ENCODE results near the gene PSMD6.
A peak's percentile ranks its signal among the peaks of the same experiment; 100 is the strongest.

Gene PSMD6

DNA sequence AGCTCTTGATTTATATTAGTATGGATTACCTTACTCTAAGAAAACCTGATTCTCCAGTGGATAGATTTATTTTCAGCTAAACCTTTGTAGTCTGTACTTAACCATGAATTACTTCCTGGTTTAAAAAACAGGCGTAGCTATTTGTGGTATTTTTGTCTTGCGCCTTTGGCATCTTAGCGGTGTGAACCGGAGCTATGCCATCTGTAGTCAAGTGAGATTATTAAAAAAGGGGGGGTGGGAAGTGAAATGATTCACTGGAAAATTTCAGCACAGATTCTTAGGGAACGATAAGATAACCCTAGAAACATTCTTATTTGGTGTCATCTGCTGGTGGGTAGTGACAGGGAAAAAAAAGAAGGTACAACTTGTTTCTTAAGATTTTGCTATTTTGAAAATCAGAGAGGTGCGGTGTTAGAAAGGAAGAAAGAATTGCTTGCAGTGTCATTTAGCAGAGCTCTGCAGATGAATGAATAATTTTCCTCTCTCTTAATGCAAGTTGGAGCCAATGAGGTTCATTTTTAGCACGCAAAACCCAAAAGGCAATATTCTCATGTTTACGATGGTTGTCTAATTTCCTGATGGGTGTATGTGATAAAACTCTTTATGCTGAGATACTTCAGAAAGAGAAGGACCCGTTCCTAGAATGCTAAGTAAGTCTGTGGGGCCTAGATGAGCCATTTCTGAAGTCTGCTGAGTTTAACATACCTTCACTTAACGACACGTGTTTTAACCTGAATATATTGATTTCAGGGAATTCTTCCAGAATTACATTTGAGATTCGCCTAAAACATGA is 44.0 kb downstream of the PSMD6 start:
- no peak for FAIRE-seq

DNA sequence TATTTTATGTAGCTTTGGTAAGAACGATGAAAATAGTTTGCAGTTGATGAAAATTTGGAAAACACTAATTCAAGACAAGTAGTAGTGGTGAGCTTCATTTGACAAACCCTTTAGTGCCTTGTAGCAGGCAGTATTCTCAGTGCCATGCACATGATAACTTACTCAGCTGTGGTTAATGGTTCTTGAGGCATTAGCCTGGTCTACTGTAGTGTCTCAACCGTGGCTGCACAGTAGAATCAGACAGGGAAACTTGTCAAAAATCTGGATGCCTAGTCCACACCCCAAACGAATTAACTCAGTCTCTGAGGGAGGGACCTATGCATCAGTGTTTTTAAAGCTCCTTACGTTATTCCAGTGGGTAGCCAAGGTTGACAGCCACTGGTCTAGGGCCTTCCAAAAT is 45.4 kb downstream of the PSMD6 start:
- FAIRE-seq: no peak
- DNase-seq (ENCODE audit: low spot score): no peak

More for the DNA sequence above, 44.0 kb downstream of the PSMD6 start:
- DNase-seq (ENCODE audit: low spot score): no peak

DNA sequence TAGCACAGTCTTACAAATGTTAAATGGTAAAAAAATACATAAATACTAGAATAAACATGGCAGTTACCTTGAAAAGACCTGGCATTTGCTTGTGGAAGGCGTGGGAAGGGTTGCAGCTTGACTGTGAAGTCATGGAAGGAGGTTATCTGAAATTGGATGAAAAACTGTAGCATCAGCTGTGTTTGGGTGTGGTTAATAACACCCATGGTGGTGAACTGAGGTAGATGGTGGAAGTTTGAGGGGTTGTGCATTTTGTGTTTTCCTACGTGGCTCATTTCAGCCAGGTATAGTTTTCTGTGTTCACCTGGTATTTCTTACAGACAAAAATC is 46.5 kb downstream of the PSMD6 start:
- FAIRE-seq: no peak

DNA sequence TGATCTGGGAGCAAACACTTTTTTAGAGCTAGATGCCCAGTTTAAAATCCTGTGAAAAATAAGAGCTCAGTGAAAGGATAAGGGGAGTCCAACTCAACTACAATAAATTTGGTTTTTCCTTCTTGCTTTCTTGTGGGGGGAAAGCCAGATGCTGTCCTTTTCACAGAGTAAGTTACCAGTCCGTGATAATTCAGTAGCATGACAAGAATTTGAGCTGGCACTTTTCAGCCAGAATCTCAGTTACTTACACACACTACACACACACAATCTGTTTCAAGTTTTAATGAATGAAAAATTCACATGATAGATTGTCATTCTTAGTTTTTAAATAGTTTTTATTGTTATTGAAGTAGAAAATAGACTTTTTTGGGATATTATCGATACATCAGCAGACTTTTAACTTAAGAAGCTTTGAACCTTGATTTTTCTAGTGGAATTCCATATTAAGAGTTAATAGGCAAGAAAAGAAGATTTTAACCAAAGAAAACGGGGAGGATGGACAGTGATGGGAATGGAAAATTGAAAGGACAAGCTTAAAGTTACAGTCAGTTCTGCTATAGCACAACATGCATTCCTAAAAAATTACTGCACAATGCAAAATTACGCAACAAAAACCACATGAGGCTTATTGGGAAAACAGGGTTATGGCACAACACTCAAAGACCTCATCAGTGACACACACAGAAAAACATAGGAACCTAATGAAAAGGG is 47.0 kb downstream of the PSMD6 start:
- FAIRE-seq: no peak
- peak; percentile 28 for DNase-seq (ENCODE audit: low spot score)

More for the DNA sequence above, 46.5 kb downstream of the PSMD6 start:
- DNase-seq (ENCODE audit: low spot score): no peak

GRCh38 chr3:63975723-63976122 is 47.6 kb downstream of the PSMD6 start:
- DNase-seq (ENCODE audit: low spot score) (peak; percentile 26), FAIRE-seq (no peak)

GRCh38 chr3:63974451-63974850 is 48.8 kb downstream of the PSMD6 start:
- DNase-seq (ENCODE audit: low spot score) (no peak), FAIRE-seq (no peak)

DNA sequence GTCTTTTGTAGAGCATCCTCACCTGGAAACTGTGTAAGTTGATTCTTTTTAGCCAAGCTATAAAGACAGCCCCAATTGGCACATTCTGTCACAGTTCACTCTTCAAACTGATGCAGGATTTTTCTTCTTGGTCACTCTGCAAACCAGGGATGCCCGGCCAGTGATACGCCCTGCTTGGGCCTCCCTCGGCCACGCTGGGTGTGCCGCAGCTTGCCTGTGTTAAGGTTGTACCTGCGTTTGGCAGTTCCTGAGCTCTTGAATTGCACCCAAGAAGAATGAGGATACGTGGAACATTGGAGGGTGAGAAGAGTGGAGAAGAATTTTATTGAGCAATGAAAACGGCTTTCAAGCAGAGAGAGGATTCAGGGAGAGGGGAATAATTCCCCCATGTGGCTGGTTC is 49.9 kb downstream of the PSMD6 start:
- DNase-seq (ENCODE audit: low spot score): no peak
- FAIRE-seq: no peak

- FAIRE-seq (no peak), DNase-seq (ENCODE audit: low spot score) (no peak)
Measured at GRCh38 chr3:63972987-63973386, 50.3 kb downstream of the PSMD6 start.

DNA sequence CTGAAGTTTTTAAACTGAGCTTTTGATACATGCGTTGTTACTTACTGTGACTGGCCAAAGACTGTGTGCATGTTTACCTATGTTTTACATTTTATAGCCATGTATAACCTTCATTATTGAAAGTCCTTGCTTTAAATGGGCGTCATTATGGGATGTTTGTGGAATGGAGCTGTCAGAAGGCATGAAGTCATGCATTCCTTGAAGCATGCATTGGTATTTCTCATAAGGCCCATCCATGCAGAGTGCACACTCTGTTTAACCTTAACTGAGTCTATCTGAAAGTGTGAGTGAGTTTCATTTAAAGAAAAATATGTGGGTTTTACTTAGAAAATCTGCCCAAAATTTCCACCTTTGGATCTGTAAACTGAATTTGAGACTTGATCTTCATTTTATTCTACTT is 51.1 kb downstream of the PSMD6 start:
- FAIRE-seq (no peak), DNase-seq (ENCODE audit: low spot score) (peak; percentile 30)

DNA sequence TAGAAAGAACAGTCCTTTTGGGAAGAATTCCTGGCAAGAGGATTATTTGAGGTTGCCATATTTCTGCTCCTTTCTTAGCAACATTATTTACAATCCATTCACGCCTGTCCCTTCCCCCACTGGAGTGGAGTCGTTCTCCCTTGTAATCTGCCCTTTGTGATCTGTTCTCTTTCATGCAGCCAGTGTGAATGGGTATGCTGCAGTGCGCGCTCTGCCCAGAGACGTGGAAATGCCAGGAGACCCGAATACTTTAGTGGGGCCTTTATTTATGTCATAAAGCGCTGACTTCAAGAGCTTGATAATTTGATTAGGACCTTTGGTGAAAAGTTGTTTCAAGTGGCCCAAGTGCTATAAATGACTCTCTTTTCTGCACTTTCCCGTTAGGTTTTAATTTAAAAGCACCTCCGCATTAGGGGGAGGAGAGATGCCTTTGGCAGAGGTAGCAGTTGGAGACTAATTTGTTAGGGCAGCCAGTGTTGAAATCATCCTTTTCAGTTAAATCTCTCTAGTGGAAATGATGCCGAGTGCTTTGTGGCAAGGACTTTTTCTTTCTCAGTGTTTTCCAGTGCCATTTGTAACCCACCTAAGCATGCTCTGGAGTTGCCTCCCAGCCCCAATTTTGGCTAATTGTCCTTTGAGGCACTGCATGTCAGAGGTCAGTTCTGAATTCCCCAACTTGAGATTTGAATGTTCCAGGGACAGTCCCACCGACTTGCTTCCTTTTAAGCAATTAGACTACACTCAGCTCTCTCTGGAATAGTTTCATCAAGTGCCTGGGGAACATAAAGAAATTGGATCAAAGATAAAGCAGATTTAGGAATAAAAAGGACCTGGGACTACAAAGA is 52.4 kb downstream of the PSMD6 start:
- FAIRE-seq (no peak), DNase-seq (ENCODE audit: low spot score) (no peak)

DNA sequence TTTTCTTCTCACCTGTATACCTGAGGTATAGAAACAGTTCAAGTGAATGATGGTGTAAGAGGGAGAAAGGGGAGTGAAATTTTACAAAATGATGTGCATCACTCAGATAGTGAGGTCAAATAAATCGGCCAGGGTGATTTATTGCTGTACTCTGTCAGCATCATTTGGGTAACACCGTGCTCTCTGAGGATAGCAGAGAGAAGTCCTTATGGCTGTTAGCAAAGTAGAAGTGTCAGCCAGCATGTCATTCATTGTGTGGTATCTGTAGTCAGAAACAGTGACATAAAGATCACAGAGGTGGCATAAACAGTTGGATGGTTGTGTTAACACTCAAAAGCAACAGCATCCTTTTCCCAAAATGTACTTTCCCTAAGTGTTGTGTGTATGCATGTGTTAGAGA is 53.4 kb downstream of the PSMD6 start:
- DNase-seq (ENCODE audit: low spot score) (no peak), FAIRE-seq (no peak)

DNA sequence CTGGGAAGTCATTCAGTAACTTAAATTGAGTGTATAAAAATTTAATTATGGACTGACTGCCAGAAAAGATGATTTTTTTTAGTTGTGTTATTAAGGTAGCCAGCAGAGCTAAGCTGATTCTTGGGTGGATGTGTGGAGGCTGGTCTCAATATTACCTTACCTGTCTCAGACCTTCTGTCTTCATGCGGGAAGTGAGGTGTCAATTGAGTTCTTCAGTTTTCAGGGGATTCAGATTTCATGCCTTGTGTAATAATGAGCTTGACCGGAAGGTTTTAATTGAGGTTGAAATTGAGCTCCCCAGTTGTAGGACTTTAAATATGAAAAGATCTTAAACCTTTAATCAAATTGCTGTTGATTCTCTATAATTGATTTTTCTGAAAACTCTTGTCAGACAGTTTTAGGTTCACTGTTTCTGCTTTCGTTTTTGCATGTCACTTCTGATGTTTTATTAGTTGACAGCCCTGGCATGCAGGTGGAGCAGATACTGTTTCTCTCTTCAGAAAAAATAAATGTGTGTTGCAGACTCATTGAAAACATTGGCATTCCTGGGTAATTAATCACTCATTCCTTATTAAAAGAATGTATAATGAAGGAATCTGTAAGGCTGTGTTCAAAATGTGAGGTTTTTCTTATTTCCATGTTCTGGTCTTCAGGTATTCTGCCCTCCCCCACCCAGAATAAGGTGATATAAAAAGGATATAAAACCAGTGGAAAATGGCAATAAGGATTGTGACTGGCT is 54.5 kb downstream of the PSMD6 start:
- no peak for FAIRE-seq
- no peak for DNase-seq (ENCODE audit: low spot score)

DNA sequence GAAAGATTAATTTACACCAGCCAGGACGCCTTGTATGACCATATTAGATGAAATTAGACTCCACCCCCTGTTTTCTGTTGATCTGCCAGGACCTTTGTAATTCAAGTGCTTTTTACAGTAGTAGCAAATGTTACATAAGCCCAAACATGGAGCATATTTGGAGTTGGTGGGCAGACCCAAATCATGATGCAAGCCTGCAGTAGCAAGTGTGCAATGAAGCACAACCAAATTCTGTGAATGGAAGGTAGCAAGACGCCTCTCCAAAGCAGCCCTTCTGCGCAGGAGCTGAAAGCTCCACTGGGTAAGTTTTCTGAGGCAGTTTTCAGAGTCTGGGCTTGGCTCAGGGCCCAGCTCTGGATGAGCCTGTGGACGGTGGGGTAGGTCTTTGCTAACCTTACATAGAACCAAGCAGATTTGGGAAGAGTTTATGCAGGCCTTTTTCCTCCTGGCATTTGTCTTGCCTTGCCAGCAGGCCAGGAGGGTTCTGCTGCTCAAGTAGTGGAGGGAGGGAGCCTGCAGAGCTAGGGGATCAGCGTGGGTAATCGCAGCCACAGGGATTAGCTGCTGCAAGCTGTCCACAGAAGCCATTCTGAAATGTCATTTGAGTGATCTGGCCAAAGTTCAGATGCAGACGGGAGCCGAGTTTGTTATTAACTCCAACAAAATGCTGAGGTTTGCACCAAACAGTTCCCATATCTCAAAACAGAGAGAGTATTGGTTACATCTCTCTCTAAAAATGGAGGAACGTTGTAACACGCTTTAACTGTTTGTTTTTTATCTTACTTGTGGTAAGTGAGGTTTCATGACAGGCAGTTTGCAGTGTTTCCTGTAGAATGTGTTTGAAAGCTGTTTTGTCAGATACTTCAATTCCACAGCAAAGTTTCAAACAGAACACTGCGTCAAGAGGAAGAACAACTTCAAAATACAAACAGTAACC is 55.4 kb downstream of the PSMD6 start:
- DNase-seq (ENCODE audit: low spot score) (no peak), FAIRE-seq (no peak)

GRCh38 chr3:63966871-63967270 is 56.4 kb downstream of the PSMD6 start:
- no peak for FAIRE-seq
- no peak for DNase-seq (ENCODE audit: low spot score)

DNA sequence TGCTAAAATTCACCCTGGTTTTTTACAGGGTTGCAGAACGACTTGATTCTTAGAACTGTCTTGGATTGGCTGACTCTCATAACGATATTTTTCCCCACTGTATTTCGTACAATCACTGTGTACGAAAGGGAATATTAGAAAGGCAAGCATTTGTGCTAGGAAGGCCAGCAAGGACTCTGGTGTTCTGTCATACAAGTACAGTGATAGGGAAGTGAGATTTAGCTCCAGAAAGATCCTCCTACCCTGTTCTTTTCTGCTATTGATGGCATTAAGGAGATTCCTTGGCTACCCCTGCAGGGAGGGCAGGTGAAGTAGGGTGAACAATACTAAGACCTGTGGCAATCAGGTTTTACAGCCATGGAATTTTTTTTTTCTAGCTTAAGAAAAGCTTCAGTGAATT is 57.3 kb downstream of the PSMD6 start:
- DNase-seq (ENCODE audit: low spot score): no peak
- FAIRE-seq: no peak

DNA sequence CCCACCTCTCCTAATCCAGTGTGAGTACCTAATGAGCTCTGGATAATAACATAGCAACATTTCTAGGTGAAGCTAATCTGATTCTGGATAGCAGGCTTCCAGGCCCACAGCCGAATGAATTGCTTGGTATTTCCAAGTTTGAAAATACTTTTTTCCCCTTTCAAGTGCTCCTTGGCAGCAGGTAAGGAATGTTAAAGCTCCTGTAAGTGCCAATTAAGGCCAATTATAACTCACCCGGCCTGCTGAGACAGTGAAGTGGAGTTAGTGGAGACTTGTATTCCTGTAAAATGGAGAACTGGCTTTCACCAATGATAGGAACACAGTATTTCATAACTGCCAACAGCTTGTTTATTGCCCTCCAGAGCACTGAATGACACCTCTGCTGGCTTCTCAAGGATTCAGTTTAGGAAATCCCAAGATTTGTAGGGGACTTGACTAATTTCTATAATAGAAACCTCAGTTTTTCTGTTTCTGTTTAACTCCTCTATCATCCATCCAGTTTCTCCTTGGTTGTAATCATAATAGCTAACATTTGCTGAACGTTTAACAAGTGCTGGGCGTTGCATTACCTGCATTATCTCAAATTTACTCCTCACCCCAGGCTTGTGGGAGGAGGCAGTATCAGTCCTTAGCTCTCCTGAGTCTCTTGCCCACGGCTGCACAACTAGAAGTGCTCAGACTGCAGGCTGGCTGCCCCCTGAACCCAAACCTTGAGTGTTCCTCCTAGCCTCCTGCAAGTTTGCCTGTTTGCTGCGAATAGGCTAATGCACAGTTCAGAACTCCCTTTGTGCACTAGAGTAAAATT is 58.4 kb downstream of the PSMD6 start:
- no peak for FAIRE-seq
- no peak for DNase-seq (ENCODE audit: low spot score)

GRCh38 chr3:63963496-63963895 is 59.8 kb downstream of the PSMD6 start:
- no peak for FAIRE-seq
- DNase-seq (ENCODE audit: low spot score): no peak

- FAIRE-seq (no peak), DNase-seq (ENCODE audit: low spot score) (peak; percentile 45)
Measured at GRCh38 chr3:63961891-63962290, 61.4 kb downstream of the PSMD6 start.

Data from urothelium cell line (cell line).